ENCODE measurements around the gene KCNQ2.

Gene KCNQ2

DNA sequence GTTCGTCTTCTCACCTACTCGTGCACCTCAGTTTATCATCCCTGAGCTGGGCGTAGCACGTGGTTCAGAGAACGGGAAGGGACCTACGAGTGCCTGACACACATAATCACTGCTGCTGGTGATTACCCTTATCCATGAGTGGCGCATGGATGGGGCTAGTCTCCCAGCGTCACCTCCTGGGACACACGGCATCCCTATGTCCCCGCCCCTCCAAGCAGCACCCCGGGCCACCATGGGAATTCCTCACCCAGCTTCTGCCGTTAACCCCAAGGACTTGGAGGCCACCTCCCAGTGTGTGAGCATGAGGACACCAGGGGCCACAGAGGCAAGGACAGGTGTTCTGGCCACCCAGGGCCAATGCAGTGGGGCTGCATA is 121.1 kb downstream of the KCNQ2 start:
- DNase-seq: no peak

DNA sequence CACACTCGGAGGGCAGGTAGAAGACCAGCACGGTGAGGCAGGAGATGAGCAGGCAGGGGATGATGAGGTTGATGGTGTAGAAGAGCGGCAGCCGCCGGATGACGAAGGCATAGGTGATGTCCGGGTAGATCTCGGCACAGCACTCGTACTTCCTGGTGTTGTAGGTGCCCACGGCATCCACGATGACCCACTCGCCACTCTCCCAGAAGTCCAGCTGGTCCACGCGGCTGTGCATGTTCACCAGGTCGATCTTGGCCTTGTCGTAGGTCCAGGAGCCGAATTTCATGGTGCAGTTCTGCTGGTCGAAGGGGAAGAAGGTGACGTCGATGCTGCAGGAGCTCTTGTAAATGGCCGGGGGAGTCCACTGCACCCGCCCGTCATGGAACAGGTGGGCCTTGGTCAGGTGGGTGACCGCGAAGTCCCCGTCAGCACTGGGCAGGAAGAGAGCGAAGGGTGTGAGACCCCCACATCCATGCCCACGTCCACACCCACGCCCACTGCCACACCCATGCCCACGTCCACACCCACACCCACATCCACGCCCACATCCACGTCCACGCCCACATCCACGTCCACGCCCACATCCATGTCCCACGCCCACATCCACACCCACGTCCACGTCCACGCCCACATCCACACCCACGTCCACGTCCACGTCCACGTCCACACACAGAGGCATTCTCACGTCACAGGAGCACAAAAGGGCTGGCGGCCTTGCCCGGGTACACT is 121.7 kb downstream of the KCNQ2 start:
- no peak for DNase-seq
